Stimulated activated naive CD4-positive, alpha-beta T cell (primary cell): ENCODE data around the gene TYW1B.
"Not testable (repeated sequence)": the region's sequence is repeated elsewhere in the genome, so short reads cannot be mapped to it uniquely, and the experiment has no call there.

Experiments used
- DNase-seq, 6 experiments: peaks; one replicate each; lab custom pipeline; 2025; lab: John Stamatoyannopoulos, UW

Gene TYW1B

DNA sequence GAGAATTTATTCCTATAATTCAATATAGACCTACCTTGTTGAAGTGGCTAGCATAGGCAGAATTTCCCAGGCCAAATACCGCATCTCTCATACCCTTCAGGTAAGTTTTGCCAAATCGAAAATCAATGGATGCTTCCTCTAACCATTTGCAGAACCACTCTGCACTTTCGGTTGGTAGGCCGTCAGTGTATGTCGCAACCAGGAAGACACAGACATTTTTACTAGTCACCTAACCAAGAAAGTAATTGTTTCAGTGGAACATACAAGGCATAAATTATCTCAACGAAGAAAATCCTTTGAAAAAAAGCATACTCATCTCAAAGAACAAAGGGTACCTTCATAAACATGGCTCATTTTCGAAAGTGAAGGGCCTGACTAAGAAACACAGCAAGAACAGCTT, 17.6 kb downstream of the TYW1B start:
- not testable (repeated sequence) for DNase-seq

DNA sequence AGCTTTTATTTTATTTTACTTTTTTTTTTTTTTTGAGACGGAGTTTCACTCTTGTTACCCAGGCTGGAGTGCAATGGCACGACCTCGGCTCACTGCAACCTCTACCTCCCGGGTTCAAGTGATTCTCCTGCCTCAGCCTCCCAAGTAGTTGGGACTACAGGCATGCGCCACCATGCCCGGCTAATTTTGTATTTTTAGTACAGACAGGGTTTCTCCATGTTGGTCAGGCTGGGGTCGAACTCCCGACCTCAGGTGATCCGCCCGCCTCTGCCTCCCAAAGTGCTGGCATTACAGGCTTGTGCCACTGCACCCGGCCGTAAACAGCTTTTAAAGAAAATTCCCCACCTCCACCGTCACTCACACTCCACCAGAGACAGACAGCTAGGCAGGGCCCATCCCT, 19.5 kb downstream of the TYW1B start:
- not testable (repeated sequence) for DNase-seq

DNA sequence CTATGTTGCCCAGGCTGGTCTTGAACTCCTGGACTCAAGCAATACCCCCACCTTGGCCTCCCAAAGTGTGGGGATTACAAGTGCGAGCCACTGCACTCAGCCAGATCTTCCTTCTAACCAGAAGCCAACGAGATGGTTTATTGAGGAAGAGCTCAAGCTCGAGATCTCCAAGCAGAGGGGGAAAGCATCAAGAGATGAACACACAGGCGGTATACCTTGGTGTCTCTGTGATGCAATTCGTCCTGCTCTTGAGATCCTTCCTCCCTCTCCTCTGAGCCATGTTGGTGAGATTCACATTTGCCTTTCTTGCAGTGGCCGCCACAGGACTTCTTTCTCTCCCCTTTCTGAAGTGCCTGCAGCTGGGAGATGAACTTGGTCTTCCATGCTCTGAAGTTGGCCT, 21.1 kb downstream of the TYW1B start:
- not testable (repeated sequence) for DNase-seq

DNA sequence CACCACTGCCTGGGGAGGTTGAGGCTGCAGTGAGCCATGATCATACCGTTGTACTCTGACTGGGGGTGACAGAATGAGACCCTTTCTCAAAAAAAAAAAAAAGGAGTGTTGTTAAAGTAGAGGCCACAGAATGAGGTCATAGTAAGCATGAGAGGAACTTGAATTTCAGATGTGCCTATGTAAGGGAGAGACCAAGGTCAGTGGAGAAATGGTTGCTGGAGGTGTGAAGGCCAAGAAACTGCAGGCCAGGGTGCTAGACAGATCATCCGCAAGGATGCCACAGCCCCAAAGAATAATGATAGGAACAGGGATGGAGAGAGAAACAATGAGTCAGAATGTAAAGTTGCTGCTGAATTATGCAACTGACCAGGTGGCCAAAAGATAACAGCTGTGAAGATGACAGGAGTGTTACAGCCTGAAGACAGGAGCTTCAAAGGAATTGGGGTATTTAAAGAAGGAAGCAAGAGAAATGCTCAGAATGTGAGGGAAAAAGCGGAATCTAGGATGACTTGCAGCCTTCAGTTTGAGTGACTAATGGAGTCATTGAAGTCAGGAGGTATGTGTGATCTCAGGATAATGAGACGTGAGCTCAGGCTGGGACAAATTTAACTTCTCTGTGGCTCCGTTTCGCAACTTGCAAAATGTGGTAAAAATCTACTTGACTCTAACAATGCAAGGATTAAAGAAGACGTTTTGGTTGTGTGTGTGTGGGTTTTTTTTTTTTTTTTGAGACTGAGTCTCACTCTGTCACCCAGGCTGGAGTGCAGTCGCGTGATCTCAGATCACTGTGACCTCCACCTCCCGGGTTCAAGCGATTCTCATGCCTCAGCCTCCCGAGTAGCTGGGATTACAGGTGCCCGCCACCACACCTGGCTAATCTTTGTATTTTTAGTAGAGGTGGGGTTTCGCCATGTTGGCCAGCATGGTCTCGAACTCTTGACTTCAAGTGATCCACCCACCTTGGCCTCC, 22.2 kb downstream of the TYW1B start:
- no peak for DNase-seq

DNA sequence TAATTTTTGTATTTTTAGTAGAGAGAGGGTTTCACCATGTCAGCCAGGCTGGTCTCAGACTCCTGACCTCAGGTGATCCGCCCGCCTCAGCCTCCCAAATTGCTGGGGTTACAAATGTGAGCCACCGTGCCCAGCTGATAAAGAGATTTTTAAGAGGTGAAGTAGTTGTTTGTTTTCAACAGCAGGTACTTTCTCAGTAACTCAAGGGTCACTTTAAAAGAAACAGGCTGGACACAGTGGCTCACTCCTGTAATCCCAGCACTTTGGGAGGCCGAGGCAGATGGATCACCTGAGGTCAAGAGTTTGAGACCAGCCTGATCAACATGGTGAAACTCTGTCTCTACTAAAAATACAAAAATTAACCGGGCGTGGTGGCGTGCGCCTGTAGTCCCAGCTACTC, 24.2 kb downstream of the TYW1B start:
- not testable (repeated sequence) for DNase-seq

DNA sequence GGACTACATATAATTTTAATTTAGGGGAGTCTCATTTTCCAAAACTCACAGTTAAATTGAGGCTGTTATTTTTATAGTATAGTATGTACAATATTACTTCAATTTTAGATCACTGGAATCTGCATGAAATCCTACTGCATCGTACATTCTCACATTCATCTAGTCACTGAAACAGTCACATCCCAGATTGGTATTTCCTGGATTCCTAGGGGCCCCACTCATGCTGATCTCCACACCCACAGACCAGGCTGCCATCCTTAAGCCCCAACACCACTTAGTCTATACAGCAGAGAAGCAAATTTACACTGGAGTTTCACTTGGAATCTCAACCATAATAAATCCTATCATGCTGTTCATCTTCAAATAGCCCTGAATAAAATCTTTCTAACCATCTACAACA, 26.4 kb downstream of the TYW1B start:
- DNase-seq, result not testable (repeated sequence)

DNA sequence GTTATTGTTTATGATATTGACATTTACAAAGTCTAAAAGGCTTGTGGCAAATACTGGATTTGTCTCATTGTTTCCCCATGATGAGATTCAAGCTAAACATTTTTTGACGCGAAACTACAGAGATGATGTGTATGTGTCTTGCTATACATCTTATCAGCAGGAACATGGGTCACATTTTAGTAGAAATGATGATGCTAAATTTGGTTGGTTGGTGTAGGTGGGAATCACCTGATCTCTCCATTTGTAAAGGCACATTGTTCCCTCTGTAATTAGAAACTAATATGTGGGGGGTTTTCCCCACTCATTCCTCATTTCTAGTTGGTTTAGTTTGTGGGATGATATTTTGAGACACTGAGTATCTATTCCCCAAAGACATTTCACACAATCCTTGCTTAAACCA, 32.6 kb downstream of the TYW1B start:
- DNase-seq, result not testable (repeated sequence)

DNA sequence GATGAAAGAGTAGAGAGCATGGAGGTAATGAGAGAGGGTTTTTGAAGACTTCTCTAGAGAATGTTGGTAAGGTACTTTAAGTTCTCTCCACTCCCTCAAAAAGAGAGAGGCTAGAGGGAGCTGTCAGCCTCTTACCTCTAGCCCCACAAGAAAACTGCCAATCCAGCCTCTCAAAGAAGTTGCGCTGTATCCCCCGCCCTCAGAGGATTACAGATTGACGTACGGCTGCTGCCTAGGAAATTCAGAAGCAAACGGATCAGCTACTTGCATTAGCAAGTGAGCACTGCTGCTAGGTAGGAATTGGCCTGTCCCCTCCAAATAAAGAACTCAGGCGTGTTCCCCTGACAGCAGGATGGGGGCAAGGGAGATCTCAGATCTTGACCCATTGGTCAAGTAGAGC, 34.2 kb downstream of the TYW1B start:
- no peak for DNase-seq

DNA sequence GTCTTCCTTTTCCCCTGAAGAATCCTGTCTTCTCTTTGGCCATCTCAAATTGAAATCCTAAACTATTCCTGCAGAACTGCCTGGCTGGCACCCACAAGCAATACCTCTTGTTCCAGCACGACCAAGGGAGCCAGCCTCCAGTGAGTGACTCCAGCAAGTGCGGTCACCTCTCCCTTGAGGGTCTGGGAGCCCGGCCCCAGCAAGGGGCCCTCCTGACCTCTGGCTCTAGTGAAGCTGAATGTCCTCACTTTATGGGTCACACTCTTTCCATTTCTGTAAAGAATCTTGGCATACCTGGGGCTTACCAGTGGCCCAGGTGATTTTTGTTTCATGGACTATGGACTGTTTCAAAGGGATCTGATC, 37.3 kb downstream of the TYW1B start:
- not testable (repeated sequence) for DNase-seq

DNA sequence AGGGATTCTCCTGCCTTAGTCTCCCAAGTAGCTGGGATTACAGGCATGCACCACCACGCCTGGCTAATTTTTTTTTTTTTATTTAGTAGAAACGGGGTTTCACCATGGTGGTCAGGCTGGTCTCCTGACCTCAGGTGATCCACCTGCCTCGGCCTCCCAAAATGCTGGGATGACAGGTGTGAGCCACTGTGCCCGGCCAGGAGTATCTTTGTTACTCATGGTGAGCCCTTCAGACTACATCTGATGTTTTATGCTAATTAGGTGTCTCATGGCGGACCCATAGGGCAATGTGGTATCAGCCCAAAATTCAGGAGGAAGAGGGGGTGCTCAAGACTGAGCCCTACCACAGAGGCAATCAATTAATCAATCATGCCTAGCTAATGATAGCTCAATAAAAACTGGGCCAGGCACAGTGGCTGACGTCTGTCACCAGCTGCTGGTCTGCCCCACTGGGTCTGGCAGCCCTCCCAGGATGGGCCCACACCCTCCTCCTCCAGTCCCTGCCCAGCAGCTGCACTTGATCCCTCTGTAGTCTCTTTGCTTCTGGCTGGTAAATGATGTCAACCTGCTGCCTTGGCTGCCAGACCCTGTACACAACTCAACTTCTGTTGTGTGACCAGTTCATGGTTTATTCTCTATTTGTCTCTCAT, 37.8 kb downstream of the TYW1B start:
- DNase-seq, result not testable (repeated sequence)

DNA sequence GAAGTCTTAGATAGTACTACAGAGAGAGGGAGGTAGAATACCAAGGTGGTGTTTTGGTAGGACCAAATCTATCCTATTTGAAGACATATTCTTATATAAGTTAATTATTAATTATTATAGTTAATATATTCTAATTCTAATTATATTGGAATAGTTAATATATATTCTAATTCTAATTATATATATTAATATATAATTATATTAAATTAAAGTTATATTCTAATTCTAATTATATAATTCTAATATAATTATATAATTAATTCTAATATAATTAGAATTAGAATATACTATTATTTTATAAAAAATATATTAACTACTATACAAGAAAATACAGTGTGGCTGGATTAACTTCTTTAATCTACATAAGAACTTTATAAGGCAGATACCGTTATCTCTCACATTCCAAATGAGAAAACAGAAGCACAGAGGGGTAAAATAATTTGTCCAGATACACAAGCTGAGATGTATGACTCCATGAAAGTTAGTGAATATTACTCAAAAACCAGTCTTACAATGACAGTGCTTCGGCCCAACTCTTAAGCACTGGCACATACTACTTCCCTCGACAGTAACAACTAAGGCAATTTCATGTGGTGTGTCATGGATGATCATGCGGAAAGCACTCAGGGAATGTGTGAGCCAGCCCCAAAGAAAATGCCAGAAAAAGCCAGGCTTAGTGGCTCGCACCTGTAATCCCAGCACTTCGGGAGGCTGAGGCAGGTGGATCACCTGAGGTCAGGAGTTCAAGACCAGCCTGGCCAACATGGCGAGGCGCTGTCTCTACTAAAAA, 42.6 kb downstream of the TYW1B start:
- DNase-seq, result no peak

DNA sequence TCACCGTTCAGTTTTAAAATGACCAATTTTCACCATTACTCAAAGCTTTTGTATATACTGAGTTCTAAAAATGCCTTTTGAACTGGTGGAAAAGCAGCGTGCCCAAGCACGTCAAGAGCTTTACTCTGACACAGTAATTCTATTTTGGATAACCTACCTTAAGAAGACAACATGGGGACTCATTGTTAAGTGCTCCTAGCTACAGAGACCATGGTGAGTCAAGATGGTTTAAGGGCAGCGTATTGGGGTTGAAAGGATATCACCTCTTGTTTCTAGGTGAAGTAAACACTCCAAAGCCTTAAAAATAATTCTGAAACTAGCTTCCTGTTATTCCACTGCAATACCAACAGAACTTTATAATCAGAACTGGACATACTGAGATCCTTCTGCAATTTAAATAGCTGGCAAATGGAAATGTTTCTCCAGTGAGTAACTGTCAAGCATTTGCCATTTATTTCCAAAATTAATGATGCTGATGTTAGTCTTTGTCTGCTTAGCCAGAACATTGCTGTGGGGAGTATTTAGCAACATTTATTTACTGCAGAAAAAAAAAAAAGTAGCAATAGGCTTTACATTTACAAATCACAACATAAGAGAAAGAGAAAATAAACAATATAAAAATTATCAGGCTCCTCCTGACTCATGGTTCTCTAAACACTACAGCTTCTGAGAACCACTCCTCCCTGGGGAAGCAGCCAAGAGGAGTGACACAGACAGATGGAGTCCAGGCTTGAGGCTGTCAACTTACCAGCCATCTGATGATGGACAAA, 44.2 kb downstream of the TYW1B start:
- not testable (repeated sequence) for DNase-seq

DNA sequence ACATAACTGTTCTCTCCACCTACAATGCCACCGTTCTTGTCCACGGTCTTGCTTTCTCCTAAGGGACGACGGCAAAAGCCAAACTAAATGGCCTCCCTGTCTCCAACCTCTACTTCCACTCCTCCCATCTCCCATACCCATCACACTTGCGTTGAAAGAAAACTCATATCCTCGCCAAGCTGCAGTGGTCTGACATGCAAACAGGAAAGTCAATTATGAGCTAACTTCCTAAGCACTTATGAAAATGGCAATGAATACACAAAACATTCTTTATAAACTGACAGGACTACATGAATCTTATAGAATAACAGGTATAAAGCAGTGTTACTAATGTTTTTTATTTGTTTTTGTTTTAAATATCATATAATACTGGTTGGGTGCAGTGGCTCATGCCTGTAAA, 46.4 kb downstream of the TYW1B start:
- DNase-seq, result no peak

DNA sequence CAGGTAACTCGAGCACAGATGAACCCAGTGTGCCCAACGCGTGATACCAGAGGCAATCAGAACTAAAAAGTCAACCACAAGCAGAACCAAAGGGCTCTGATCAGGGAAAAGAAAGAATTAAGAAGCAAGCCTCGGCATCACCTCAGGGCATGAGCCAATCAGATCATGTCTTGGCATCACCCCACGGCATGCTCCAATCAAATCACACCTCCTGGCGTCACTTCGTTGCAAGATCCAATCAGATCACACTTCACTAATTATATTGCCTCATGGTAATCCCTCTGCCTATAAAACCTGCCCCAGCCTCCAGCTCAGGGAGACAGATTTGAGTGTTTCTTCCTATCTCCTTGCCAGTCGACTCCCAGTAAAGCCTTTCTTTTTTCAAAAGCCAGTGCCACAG, 46.8 kb downstream of the TYW1B start:
- DNase-seq, result no peak

DNA sequence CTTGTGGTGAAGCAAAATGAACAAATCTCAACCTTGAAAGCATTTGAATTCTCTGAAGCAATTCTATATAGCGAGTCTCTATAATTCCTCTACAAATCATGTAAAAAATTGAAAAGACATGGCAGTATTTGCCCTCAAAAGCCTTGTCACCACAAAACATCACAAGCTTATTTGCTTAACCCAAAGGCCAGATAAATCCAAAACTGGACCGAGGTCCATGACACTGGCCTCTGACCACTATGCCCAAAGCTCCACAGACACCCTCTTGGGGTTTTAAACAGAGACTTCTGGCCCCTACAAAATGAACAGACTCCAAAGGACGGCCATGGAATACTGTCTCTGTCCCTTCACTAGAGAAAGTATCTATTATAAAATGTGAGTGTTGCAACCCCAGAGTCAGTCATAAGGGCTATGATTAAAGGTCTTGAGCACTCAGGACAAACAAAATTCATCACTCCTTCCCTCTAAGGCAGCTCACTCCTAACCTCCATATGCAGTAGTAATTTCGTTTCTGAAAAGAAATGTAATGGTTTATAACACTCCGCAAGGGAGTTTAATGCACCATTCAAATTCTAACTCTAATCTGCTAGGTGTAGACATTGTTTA, 47.6 kb downstream of the TYW1B start:
- not testable (repeated sequence) for DNase-seq

DNA sequence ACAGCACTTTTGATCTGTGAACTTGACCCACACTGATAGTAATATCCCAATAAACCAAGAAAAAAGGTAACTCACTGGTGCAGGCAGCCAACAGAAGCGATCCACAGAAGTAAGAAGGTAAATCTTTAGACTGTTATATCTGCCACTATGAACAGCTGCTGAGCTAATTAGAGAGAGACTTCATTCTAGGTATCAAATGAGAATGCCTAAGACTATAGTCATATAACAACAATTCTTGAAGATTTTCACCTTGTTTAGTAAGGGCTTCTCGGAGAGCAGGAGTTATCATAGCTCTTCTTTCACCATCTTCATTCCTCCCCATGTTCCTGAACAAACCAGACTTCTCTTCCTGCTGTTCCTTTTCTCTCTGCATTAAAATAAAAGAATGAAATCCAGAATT, 50.8 kb downstream of the TYW1B start:
- not testable (repeated sequence) for DNase-seq

DNA sequence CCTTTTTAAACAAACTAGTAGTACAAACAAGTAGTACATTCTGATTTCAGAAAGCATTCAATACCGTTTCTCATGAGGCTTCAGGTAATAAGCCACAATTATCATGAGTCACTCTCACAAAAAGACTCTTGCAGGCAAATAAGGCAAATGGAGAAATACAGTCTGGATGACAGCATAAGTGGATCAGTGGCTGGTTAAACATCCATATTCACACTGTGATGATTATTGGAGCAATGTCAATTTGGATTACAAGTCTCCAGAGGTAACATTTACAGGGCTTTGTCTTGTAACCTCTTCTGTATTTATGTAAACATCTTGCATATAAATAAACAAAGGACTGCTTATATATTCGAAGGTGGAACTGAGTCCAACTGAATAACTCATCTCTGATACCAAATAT, 55.4 kb downstream of the TYW1B start:
- DNase-seq, result not testable (repeated sequence)

DNA sequence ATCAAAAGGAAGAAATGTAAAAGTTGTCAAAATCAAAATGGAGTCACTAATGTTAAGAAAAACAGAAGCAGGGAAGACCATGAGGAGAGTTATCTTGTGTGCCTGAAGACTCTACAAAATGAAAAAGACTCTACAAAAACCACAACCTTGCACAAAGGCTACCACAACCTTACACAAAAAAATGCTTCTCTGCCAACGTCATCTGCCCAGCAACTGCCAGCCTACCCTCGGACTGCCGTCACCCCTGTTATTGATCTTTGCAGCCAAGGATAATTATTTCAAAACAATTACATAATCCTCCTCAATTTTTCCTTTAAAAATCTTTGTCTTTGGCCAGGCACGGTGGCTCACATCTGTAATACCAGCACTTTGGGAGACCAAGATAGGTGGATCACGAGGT, 61.0 kb downstream of the TYW1B start:
- DNase-seq, result not testable (repeated sequence)

DNA sequence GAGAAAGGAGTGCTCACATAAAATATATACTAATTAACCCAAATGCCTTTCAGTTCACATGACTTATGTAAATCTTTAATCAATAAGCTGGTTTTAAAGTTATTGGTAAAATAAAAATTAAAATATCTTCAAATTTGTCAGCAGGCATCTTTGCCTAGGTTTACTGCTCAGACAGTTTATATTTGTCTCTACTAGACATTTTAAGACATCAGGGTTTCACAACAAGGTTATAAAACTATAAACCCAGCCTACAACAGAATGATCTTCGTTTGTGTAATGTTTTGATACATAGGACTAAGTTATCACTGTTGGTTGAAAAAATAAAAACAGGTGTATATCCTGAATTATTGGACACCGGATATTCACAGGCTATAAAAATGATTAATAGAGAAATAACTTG, 67.4 kb downstream of the TYW1B start:
- no peak for DNase-seq

DNA sequence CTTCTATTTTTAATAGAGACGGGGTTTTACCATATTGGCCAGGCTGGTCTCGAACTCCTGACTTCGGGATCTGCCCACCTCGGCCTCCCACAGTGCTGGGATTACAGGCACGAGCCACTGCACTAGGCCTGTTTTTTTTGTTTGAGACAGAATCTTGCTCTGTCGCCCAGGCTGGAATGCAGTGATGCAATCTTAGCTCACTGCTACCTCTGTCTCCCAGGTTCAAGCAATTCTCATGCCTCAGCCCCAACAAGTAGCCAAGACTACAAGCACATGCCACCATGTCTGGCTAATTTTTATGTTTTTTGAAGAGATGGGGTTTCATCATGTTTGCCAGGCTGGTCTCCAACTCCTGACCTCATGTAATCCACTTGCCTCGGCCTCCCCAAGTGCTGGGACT, 73.7 kb downstream of the TYW1B start:
- DNase-seq, result no peak

DNA sequence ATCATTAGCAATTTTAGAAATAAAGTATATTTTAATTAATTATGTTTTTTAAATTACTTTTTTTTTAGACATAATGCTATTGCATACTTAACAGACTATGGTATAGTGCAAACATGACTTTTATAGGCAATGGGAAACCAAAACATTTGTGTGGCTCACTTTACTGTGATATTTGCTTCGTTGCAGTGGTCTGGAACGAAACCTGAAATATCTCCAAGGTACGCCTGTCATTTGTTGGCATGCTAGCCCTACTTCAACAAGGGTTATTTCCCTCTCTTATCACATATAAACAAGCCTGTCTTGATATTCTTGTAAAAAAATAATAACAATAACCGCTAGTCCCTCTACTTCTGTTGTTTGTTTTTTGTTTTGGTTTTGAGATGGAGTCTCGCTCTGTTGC, 74.2 kb downstream of the TYW1B start:
- no peak for DNase-seq
